Kidney (tissue), 14 donors: ENCODE measurements around the gene NFE2L1. TPM values are rescaled to one million over a fixed set of nuclear protein-coding genes. Genes with fewer than 3 reads are reported as not detected.

ENCODE experiments used
- DNase-seq, 5 donors: peaks; one replicate each; pipeline ENCODE4 v3.0.0-alpha.2; 2013 to 2020
- FAIRE-seq: peaks from 2 replicates; lab custom pipeline; 2012; peaks lifted over from hg19 to GRCh38; lab: Jason Lieb, UNC
- H3K27ac ChIP-seq, 2 donors: one replicate each; pipeline ENCODE4 v1.7.0; 2013; ENCODE audit warnings: low read depth in 2 of 2, low read length in 2 of 2, inconsistent platforms in 1 of 2
- H3K27me3 ChIP-seq: one replicate; pipeline ENCODE4 v1.7.1; 2013; ENCODE audit warnings: low read length, inconsistent platforms; ENCODE audit not compliant: control insufficient read depth, insufficient read depth
- H3K36me3 ChIP-seq, 3 donors: one replicate each; pipeline versions ENCODE4 v1.7.0 to v1.7.1; 2013; ENCODE audit warnings: low read length in 3 of 3, control low read depth in 1 of 3, inconsistent platforms in 1 of 3; ENCODE audit not compliant: insufficient read depth in 3 of 3, control insufficient read depth in 2 of 3
- H3K4me1 ChIP-seq, 3 donors: one replicate each; pipeline versions ENCODE4 v1.7.0 to v1.7.1; 2013; ENCODE audit warnings: low read length in 3 of 3, inconsistent platforms in 1 of 3, low read depth in 1 of 3; ENCODE audit not compliant: control insufficient read depth in 2 of 3, insufficient read depth in 2 of 3
- H3K4me3 ChIP-seq, 3 donors: one replicate each; pipeline versions ENCODE4 v1.7.0 to v1.8.1; 2013; ENCODE audit warnings: low read length in 3 of 3, control low read depth in 1 of 3, inconsistent platforms in 1 of 3
- H3K9ac ChIP-seq, 3 donors: one replicate each; pipeline versions ENCODE4 v1.7.0 to v1.7.1; 2013; ENCODE audit warnings: low read length in 3 of 3, control low read depth in 1 of 3, inconsistent platforms in 1 of 3
- H3K9me3 ChIP-seq, 3 donors: one replicate each; pipeline versions ENCODE4 v1.7.0 to v1.7.1; 2013; ENCODE audit warnings: low read length in 3 of 3, control low read depth in 1 of 3, inconsistent platforms in 1 of 3; ENCODE audit not compliant: control insufficient read depth in 2 of 3, insufficient read depth in 1 of 3
- intact Hi-C: fragments of 100-400 bp; cut with DNase I; formaldehyde crosslinking; loops from one replicate; pipeline ENCODE4 v1.11.1; 2022
- polyA plus RNA-seq: library from polyadenylated mRNA; stranded (reverse); fragments of 350-450 nt; fragmentation: Illumina TruSeq; extraction: RNeasy Lipid Tissue Mini Kit (QIAGEN cat#74804); gene quantifications from one replicate; pipeline ENCODE4 v1.2.3, GENCODE V29; 2014; ENCODE audit warnings: low read depth, low replicate concordance; ENCODE audit not compliant: insufficient read depth
- total RNA-seq: library from RNA; stranded (reverse); fragmentation: NEBNext Ultra II Directional; extraction: Animal tissue kit (Norgen Biotek cat#: 25700); gene quantifications from one replicate; pipeline ENCODE4 v1.2.1, GENCODE V29; 2021
- TF ChIP-seq, protein P1 (sequence below): IDR thresholded peaks from 3 replicates; pipeline ENCODE4 v1.5.1; 2012; ENCODE audit warnings: mild to moderate bottlenecking, moderate library complexity, borderline replicate concordance; ENCODE audit not compliant: insufficient read depth; ENCODE audit errors: extremely low read depth
- donor health status: control.
- donor health status: control.
- donor health status: control.
- donor health status: control.
- donor health status: control.
- donor health status: DM: yes; HTN: yes; CAD: no.
- donor health status: Normal renal cell carcinoma (clear cell type).

The NFE2L1 gene
- total and polyA plus RNA-seq, 2 donors from 2014 or later: 146 to 254 TPM

DNA sequence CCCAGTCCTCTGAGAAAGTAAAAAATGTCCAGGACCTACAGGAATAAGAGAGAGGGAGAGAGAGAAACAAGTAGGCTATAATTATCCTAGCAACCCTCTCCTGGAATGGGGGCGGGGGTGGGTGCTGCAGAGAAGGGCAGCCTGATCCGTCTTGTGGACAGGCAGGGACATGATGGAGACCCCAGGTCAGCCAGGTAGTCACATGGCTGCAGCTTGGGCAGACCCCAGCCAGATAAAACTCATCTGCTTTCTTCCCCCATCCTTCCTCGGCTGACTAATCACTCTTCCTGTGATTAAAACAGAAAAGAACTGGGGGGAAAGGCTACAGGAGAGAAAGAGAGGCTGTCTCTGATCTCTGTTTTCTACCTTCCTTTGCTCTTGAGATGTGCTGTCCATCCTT is 43.2 kb upstream of the NFE2L1 start:
- DNase-seq (no peak), FAIRE-seq (no peak)
- H3K36me3 ChIP-seq: no peaks in the 10 kb centered on the region
- H3K27me3 ChIP-seq: no peaks in the 10 kb centered on the region
- peaks cover 3 to 12% (median 7%) of the 10 kb centered on the region in 3 donors for H3K4me1 ChIP-seq
- no peak overlapping the region for H3K27ac ChIP-seq
- H3K9me3 ChIP-seq: no peaks in the 10 kb centered on the region
- TF ChIP-seq, protein P1, sequence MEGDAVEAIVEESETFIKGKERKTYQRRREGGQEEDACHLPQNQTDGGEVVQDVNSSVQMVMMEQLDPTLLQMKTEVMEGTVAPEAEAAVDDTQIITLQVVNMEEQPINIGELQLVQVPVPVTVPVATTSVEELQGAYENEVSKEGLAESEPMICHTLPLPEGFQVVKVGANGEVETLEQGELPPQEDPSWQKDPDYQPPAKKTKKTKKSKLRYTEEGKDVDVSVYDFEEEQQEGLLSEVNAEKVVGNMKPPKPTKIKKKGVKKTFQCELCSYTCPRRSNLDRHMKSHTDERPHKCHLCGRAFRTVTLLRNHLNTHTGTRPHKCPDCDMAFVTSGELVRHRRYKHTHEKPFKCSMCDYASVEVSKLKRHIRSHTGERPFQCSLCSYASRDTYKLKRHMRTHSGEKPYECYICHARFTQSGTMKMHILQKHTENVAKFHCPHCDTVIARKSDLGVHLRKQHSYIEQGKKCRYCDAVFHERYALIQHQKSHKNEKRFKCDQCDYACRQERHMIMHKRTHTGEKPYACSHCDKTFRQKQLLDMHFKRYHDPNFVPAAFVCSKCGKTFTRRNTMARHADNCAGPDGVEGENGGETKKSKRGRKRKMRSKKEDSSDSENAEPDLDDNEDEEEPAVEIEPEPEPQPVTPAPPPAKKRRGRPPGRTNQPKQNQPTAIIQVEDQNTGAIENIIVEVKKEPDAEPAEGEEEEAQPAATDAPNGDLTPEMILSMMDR: no peak
- intact Hi-C loops: no loop called here
- no peak overlapping the region for H3K9ac ChIP-seq
- H3K4me3 ChIP-seq: no peak overlapping the region

DNA sequence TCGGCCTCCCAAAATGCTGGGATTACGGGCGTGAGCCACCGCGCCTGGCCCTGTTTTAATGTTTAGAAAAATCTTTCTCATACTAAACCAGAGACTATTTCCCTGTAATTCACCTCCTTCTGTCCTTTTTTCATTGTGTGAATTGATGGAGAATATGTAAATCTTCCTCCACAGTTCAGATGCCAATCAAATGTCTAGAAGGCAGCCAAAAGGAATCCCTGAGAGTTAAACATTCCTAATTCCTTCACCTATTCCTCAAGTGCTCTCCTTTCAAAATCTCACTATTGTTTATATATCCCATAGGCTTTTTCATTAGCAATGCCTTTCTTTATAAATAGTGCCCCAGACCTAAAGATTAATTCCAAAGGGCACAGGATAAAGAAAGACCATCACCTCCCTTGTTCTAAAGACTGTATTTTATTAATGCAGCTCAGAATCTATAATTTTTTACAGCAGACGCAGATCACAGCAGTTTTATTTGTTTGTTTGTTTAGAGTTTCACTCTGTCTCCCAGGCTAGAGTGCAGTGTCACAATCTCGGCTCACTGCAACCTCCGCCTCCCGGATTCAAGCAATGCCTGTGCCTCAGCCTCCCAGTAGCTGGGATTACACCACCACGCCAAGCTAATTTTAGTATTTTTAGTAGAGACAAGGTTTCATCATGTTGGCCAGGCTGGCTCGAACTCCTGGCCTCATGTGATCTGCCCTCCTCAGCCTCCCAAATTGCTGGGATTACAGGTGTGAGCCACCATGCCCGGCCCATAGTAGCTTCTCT is 41.0 kb upstream of the NFE2L1 start:
- H3K27me3 ChIP-seq: no peaks in the 10 kb centered on the region
- TF ChIP-seq, protein P1: no peak
- H3K4me1 ChIP-seq: peaks cover 3 to 14% (median 7%) of the 10 kb centered on the region in 3 donors
- DNase-seq: no peak
- no peak overlapping the region for H3K4me3 ChIP-seq
- no peaks in the 10 kb centered on the region for H3K9me3 ChIP-seq
- H3K36me3 ChIP-seq: no peaks in the 10 kb centered on the region
- FAIRE-seq: no peak
- H3K9ac ChIP-seq: no peak overlapping the region
- no peak overlapping the region for H3K27ac ChIP-seq
- intact Hi-C loops: no loop called here

DNA sequence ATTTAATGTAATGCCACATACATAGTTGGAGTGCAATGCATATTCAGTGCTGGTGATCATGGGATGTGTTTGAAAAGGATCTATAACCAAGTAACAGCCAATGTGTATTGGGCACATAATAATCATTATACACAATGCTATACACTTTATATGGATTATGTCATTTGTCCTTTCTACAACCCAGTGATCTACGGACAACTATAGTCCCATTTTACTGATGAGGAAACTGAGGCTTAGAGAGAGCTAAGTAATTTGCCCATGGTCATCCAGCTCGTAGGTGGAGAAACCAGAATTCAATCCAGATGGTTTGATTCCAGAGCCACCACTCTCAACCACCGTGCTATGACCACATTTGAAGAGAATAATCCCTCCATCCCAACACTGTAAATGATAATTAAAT is 38.0 kb upstream of the NFE2L1 start:
- intact Hi-C loops: loop anchor here (10.0 kb wide), 1 partner anchor 165 kb away; the partner anchor contains the start of gene SCRN2
- TF ChIP-seq, protein P1: no peak
- Histone ChIP-seq H3K27ac (no peak overlapping the region), H3K27me3 (no peaks in the 10 kb centered on the region), H3K4me1 (peaks cover 0 to 2% (median 2%) of the 10 kb centered on the region in 3 donors), H3K9me3 (no peaks in the 10 kb centered on the region), H3K36me3 (no peaks in the 10 kb centered on the region), H3K9ac (no peak overlapping the region), H3K4me3 (no peak overlapping the region)
- no peak for DNase-seq
- FAIRE-seq: no peak
